ENCODE data around the gene KLF7.
A peak's percentile ranks its signal among the peaks of the same experiment; 100 is the strongest.

Gene KLF7

GRCh38 chr2:207165121-207166038, at the start of gene KLF7:
TSS of gene KLF7 (minus strand) at chr2:207165948. CDS start at chr2:207165568, 380 bp downstream.
- DNase-seq, result peak; percentile 82

- no peak for DNase-seq
Measured at GRCh38 chr2:207215308-207215707, 49.6 kb upstream of the KLF7 start.

GRCh38 chr2:207214446-207214845, 48.7 kb upstream of the KLF7 start:
- no peak for DNase-seq

- DNase-seq, result no peak
Measured at GRCh38 chr2:207206011-207206410, 40.3 kb upstream of the KLF7 start.

GRCh38 chr2:207205173-207205957, 39.6 kb upstream of the KLF7 start:
- DNase-seq, result no peak

GRCh38 chr2:207203056-207203455, 37.3 kb upstream of the KLF7 start:
- no peak for DNase-seq

GRCh38 chr2:207202645-207203044, 36.9 kb upstream of the KLF7 start:
- no peak for DNase-seq

GRCh38 chr2:207201416-207201815, 35.7 kb upstream of the KLF7 start:
- no peak for DNase-seq

- no peak for DNase-seq
Measured at GRCh38 chr2:207200136-207200535, 34.4 kb upstream of the KLF7 start.

GRCh38 chr2:207194028-207194427, 28.3 kb upstream of the KLF7 start:
- no peak for DNase-seq

GRCh38 chr2:207188626-207189419, 23.1 kb upstream of the KLF7 start:
- DNase-seq, result no peak

- no peak for DNase-seq
Measured at GRCh38 chr2:207185372-207185771, 19.6 kb upstream of the KLF7 start.

GRCh38 chr2:207184768-207185167, 19.0 kb upstream of the KLF7 start:
- no peak for DNase-seq

- no peak for DNase-seq
Measured at GRCh38 chr2:207184348-207184747, 18.6 kb upstream of the KLF7 start.

GRCh38 chr2:207183506-207183905, 17.8 kb upstream of the KLF7 start:
- no peak for DNase-seq

- DNase-seq, result no peak
Measured at GRCh38 chr2:207182911-207183310, 17.2 kb upstream of the KLF7 start.

- no peak for DNase-seq
Measured at GRCh38 chr2:207181526-207182274, 16.0 kb upstream of the KLF7 start.

- no peak for DNase-seq
Measured at GRCh38 chr2:207180741-207181140, 15.0 kb upstream of the KLF7 start.

- DNase-seq, result no peak
Measured at GRCh38 chr2:207176247-207176646, 10.5 kb upstream of the KLF7 start.

- DNase-seq, result no peak
Measured at GRCh38 chr2:207173641-207174040, 7.9 kb upstream of the KLF7 start.

- DNase-seq, result no peak
Measured at GRCh38 chr2:207167099-207167923, 1.6 kb upstream of the KLF7 start.

All from activated CD8-positive, alpha-beta memory T cell treated with anti-CD3 and anti-CD28 coated beads for 24 hours (primary cell).